GM19324 (cell line): ENCODE data around the gene UBAP2.

Experiments used
- ATAC-seq: cut with Tn5 transposase; IDR thresholded peaks from one replicate; pipeline ENCODE4 v1.9.1; 2021; ENCODE audit warnings: mild to moderate bottlenecking, moderate library complexity; ENCODE audit not compliant: unreplicated experiment, low FRiP score

UBAP2 gene

DNA sequence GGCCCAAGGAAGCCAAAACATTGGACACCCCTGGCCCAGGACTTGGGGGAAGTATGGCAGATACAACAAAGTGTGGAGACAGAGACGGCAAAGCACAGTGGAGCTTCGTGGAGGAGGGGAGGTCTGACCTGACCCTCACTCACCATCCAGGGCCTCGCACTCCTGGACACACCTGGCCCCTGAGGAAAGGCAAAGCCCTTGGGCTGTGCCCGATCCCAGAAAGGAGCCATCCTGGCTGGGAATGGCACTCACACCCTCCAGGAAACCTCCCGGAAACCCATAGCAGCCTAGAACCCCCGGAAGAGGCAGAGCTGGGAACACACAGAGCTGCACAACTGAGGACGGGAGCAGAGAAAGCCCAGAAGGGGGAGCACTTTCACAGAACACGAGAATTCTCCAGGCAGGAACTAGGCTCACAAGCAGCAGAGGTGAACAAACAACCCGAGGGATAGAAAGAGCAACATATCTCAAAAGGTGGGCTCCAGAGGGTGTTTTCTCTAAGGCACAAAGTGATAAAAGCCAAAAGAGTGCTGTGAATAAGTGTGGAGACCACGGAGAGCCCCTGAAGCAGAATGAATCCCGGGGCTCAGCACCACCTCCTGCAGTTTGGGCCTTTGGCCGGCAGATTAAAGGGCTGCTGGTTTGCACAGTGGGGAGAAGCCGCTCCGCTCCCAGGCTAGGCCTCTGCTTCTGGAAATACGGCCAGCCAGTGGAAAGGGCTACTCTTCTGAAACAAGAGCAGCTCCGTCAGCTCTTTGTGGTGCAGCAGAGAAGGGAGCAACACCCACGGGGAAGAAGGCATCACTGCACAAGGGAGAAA is 123.5 kb downstream of the UBAP2 start:
- no peak for ATAC-seq

DNA sequence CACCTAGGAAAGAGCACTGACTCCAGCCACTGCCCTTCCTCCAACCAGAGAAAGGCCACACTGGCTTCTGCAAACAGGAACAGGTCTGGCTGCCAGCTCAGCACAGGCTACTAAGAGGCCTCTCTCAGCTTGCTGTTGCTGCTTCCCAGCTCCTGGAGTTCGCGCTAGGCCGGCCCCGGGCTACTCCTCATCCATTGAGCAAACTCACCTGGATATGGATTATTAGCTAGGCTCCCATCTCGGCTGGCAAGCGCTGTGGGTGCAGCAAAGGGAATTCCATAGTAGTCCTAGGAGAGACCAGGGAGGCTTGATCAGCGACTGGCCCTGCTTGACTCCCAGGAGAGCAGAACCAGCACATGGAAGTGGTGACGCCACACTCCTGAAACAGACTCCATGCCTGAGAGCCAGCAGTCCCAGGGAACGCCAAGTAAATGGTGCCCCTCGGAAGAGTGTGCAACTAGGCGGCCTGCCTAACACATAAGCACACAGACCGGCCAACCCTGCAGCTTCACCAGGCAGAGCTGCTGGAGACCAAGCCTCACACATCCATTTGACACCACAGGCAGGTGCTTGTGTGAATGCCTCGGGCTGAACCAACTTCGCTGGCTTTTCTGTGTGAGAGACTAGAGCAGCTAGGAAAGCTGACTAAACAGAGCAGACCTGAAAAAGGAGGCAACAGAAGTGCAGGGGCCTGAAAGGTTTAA is 124.5 kb downstream of the UBAP2 start:
- no peak for ATAC-seq

DNA sequence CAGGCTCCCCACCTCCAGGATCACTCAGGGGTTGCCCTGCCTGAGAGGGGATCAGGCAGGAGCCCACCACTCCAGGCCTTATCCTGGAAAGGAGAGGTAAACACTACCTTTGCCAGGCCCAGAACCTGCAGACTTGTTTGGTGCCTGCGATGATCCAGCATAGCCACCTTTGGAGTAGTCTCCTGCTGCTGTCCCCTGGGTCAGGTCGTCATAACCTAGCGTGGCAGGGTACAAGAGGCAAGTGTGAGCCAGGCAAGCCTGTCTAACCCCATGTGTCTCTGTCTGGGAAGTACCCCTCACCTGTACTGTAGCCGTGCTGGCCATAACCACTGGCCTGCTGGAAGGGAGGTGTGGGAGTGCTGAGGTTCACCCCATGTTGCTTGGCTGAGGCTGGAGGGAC is 125.6 kb downstream of the UBAP2 start:
- ATAC-seq, result no peak

DNA sequence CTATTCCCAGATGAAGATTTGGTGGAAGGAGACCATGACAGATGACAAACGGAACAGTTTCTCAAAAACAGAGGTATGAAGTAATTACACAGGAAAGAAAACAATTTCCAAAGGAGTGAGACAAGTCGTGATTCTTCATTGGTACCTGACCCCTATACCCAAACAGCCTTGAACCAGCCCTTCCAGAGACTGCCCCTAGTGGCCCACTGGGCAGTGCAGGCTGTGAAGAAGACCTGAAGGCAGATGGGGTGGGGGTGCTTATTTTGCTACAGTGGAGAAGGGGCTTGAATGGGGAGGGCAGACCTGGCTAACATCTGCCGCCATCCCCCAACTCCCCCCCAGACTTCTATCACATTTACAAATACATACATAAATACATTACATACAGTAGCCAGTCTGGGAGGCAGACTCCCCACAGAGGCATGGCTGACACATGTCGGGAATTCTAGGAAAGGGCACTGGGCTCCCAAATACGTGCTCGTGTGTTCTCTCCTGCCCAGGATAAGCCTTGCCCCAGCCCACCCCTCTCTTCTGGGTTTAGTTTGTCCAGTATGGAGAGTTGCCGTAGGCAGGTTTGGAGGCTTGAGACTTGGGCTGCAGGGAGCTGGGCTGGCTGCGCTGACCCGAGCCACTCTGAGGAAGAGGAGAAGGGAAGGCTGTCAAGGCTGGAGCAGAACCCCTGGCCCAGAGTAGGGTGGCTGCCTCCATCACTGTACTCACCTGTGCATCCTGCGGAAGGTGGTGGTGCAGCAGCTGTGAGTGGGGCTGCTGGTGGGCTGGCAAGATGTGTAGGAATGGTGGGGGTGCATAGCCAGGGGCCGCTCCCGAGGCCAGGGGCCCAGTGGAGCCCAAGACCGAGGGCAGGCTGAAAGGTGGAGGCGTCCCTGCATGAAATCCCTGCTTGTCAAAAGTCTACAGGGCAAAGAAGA is 126.5 kb downstream of the UBAP2 start:
- no peak for ATAC-seq

DNA sequence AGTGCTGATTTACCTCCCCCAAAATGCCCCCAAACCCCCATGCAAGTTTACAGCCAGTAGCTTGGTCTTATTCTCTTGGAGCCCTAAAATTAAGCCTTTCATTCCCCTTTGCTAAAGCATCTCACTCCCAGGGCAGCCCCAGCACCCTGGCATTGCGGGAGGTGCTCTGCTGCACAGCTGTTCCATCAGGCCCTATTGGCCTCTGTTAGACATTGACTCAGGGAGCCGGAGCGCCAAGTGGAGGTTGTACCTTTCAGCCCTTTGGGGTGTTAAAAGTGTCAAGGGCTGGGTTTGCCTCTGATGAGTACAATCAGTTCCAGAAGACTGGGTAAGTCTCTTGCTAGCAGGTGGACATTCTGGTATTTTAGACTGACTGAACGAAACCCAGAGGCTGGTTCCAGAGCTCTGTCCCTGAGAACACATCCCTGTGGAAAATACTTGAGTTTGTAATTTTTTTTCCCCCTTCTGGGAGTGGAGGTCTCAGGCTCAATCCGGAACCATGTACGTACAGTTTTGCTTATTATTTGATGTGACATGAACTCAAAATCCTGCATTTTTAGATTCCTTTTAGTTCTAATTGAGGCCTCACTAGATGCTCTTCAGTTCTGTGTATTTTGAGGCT is 129.3 kb downstream of the UBAP2 start:
- no peak for ATAC-seq

DNA sequence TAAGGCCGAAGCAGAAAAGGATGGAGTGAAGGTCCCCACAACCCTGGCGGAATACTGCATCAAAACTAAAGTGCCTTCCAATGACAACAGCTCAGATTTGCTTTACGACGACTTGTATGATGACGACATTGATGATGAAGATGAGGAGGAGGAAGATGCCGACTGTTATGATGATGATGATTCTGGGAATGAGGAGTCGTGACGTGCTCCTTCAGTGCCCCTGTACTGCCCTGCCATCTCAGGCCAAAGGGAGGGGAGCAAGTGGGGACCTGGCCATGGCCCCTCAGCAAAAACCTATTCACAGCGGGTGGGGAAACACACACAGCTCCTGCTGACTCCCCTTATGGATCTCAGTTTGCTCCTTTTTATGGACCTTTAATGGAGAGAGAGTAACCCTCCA is 131.7 kb downstream of the UBAP2 start:
- no peak for ATAC-seq

DNA sequence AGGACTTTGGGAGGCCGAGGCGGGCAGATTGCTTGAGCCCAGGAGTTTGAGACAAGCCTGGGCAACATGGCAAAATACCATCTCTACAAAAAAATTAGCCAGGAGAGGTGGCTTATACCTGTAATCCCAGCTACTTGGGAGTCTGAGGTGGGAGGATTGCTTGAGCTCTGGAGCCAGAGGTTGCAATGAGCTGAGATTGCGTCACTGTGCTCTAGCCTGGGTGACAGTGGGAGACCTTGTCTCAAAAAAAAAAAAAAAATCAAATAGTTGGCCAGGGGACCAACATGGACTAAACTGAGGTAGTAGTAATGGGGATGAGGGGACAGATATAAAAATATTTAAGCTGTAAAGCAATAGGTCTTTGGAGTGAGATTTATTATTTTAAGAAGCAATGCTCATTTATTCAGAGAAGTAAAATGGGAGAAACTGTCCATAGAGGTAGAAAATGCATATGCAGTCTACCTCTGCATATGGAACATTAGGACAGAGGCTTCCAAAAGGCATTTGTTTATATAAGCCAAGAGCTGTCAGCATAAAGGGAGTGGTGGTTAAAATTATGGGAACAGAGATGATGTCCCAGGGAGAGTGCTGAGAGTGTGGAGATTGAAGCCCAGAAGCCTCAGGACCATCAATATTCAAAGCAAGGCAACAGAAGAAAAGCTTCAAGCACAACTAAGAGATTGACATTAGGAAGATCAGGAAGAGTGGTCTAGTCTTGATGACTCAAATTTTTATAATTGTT is 133.6 kb downstream of the UBAP2 start:
- no peak for ATAC-seq

DNA sequence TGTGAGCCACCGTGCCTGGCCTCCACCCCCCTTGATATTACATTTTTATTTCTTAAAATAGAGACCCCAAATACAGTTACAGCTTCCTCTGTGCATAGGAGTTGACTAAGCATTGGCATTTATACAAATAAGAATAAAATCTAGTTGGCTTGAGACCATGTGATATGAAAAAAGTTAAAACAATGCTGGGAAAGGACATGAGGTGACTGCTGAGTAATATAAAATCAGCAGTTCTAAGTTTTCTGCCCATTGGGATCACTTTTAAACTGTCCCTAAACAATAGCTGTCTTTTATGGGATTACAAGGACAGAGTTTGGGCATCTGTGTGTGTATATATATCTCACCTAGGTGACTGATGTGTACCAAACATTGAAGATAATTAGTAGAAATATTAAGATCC is 135.1 kb downstream of the UBAP2 start:
- no peak for ATAC-seq

DNA sequence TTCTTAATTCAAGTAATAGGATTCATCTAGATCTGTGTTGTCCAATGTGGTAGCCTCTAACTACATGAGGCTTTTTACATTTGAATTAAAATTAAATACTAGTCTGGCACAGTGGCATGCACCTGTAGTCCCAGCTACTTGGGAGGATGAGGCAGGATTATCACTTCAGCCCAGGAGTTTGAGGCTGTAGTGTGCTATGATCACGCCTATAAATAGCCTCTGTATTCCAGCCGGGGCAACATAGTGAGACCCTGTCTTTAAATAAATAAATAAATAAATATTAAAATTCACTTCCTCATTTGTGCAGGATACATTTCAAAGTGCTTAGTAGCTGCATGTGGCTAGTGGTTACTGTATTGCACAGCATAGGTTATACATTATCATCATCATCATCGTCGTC is 139.9 kb downstream of the UBAP2 start:
- ATAC-seq, result no peak

DNA sequence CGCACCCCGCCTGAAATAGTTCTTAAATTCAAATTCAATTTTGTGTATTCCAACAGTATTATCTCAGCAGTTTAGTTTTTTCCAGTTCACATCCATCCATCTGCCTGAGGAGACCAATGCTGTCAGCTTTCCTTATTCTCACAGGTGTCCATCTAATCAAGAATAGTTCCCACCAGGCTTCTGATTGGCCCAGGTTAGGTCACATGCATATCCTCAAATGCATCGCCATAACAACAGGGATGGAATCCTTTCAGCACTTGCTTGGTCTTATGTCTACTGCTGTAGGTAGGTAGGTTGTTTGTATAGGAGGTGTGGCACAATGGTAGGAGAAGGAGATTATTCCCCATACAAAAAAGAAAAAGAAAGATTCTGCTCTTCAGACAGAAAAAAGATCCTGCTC is 140.6 kb downstream of the UBAP2 start:
- no peak for ATAC-seq

DNA sequence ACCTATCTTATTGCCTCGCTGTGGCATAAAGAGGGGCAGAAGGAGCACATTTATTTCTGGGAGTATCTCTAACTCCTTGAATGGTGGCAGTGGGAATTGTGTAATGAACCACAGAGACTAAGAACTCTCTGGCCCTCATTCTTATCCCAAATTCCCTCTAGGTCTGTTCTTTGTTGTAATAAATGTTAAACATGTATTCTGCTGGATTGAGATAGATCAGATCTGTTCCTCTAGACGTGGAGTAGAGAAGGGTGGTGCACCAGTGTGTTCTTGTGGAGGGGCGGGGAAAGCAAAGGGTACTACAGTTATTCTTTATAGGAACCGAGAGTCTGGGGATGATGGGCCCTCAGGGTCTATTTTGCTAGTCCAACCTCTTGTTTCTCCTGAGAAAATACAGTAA is 141.3 kb downstream of the UBAP2 start:
- no peak for ATAC-seq

DNA sequence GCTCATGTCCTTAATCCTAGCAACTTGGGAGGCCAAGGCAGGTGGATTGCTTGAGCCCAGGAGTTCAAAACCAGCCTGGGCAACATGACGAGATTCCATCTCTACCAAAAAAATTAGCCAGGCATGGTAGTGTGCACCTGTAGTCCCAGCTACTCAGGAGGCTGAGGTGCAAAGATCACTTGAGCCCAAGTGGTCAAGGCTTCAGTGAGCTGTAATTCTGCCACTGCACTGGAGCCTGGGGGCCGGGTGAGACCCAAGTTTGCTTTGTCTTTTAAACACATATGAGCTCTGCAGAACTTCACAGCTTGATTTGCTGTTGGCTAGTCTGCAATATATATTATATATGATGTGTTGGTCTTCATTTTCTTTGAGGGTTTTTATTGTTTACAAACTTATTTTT is 141.9 kb downstream of the UBAP2 start:
- no peak for ATAC-seq

DNA sequence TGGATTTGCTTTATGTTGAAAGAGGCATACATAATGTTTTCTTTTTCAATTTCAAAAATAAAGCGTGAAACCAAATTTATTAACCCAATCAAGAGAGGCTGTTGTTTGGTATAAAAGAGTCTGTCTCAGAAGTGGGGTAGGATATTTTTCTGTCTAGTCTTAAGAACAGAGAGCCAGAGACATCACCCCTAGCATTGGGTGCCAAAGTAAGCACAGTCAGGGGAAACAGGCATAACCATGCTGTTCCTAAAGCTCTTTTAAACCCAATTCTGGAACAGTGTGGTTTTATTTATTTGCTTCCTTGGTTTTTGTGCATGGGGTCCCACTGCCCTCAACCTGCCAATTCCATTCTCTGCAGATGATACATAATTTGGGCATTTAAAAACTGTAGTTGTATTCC is 143.6 kb downstream of the UBAP2 start:
- no peak for ATAC-seq

DNA sequence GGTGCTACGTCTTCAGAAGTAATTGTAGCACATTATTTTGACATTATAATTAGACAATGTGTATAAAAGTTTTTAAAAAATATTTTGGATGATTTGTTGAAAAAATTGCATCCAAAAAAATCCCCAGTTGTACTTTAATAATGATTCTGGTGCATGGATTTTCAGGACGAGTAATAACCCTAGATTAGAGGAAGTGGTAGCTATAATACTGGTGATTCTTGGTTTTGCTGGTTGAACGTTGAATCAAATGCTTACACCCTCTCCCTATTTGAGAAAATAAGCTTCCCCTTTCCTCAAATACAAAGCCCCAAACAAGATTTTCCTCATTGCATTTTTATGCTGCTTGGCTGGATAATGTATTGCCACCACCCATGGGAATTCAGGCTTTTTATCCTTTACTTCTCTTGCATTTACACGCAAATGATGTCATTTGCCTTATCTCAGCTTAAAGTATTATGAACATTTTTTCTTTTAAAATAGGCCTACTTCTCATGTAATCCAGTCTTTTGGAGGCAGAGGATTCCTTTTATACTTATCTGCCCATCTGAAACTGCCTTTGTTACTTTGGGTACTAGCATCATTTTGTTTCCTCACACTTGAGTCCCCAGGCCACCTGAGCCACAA is 145.4 kb downstream of the UBAP2 start:
- no peak for ATAC-seq

DNA sequence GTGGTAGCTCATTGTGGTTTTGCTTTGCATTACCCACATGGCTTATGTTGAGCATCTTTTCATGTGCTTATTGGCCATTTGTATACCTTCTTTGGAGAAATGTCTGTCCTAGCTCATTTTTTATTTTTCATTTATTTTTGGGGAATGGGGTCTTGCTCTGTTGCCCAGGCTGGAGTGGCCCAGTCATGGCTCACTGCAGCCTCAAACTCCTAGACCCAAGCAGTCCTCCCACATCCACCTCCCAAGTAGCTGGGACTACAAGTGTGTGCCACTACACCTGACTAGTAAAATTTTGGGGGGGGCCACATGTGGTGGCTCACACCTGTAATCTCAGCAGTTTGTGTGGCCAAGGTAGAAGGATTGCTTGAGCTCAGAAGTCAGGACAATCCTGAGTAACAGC is 154.4 kb downstream of the UBAP2 start:
- no peak for ATAC-seq

DNA sequence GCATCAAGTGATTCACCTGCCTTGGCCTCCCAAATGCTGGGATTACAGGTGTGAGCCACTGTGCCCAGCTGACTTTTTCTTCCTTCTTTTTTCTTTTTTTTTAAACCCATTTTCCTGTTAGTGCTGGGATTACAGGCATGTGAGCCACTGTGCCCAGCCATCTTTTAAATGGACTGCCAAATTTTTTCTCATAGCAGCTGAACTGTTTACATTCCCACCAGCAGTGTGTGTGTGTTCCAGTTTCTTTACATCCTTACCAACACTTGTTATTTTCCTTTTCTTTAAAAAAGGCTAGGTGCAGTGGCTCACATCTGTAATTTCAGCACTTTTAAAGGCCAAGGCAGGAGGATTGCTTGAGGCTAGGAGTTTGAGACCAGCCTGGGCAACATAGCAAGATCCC is 154.8 kb downstream of the UBAP2 start:
- no peak for ATAC-seq

DNA sequence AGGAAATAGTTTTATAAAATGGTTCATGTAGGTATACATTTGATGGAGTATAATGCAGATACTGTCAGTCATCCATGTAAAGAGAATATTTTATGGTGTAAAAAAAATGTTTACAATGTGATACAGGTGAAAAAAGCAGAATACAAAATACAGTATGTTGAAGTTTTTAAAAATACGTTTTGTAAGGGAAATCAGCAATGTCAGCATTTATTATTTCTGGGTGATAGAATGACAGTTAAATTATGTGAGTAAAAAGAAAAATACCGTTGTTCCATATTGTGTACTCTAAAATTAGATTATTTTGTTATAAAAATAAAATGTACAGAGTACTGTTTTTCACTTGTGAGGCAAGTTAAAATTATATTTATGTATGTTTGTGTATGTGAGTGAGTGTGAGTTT is 162.7 kb downstream of the UBAP2 start:
- no peak for ATAC-seq

DNA sequence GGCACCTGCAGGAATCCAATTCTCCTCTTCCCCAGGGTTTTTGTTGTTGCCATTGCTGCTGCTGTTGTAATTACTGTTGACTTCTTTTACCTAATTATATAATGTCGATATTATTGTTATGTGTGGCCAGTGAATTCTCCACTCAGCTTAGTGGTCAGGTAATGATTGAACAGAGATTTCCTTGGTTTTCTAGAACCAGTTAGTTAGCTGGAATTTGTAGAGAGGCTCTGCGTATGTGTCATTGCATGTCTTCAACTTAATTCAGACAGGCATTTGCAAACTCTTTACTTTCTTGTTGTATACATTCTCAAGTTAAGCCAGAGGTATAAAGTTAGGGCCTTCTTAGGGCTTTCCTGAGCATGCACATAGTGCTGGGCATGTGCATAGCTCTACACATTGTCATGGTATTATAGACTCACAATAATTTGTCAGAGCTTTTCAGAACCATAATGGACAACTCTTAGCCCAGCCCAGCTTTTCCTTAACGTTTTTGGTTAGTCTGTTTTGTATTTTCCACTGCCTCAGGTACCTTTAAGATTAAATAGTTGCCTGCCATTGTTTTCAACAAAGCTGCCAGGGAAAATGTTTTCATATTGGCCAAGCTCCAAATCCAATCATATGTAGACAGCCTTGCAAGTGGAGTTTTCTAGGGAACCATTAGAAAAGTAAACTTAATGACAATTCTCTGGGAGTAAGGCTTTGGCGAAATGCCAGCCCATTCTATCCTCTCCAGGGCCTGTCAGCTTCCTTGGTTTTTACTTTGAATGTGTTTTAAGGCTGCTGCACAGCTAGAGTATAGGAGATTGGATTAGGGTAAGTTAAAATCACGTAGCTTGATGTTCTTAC is 163.6 kb downstream of the UBAP2 start:
- ATAC-seq, result no peak

DNA sequence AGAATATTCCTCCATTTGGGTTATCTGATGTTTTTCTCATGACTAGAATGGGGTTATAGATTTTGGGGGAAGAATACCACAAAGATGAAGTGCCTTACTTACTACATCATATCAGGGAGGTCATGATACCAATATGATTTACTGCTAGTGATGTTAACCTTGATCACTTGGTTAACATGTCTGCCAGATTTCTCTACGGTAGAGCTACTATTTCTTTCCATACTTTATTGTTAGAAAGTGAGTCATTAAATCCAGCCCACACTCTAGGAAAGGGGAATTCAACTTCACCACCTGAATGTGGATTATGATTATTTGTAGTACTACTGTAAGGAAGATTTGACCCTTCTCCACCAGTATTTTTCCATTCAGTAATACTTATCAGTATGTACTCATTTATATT is 167.1 kb downstream of the UBAP2 start:
- ATAC-seq, result no peak
